Prostate gland (tissue), 2 donors: Measurements from ENCODE around the gene PDP2.
"Not testable (repeated sequence)": the region's sequence is repeated elsewhere in the genome, so short reads cannot be mapped to it uniquely, and the experiment has no call there.

ENCODE experiments used
- CTCF ChIP-seq, 4 experiments: fragments of 200-600 bp in 2 of 4; fragments of 450-650 bp in 2 of 4; sonication (generic) in 2 of 4; IDR thresholded peaks; 1 replicate in 3 of 4; 2 replicates in 1 of 4; pipeline ENCODE4 v1.5.1; 2016 to 2019; ENCODE audit warnings: antibody characterized with exemption in 4 of 4, mild to moderate bottlenecking in 2 of 4, moderate library complexity in 2 of 4
- POLR2A ChIP-seq: fragments of 450-650 bp; IDR thresholded peaks from one replicate; pipeline ENCODE4 v1.6.1; 2016; ENCODE audit warnings: antibody characterized with exemption, mild to moderate bottlenecking
- POLR2AphosphoS5 ChIP-seq: sonication (generic); formaldehyde crosslinking; IDR thresholded peaks from one replicate; pipeline ENCODE4 v1.6.1; 2017; ENCODE audit warnings: antibody characterized with exemption

GRCh38 chr16:66896682-66897081, 16.4 kb downstream of the PDP2 start:
- not testable (repeated sequence) for TF ChIP-seq POLR2AphosphoS5; CTCF (IDR thresholded peaks at IDR 0.05); POLR2A
